A549 (cell line): ENCODE results near the gene C1orf35. TPM values are rescaled to one million over a fixed set of nuclear protein-coding genes. Genes with fewer than 3 reads are reported as not detected.

Source experiments
- ATAC-seq, 2 experiments: fragments of 200-7000 bp in 1 of 2; fragments of >200 bp in 1 of 2; cut with Nextera tagmentation in 1 of 2; cut with Tn5 transposase in 1 of 2; 3 replicates each; pipeline versions ENCODE4 v1.8.0 to v1.9.1; 2018 to 2020; ENCODE audit warnings: mild to moderate bottlenecking in 1 of 2, moderate library complexity in 1 of 2
- CTCF ChIA-PET: fragments of 300-600 bp; sonication (Branson Sonifier 250); formaldehyde crosslinking; extraction: SDS; loops from one replicate; lab custom pipeline; 2021; ENCODE audit warnings: antibody characterized with exemption, inconsistent platforms; lab: Yijun Ruan, JAX
- POLR2A ChIA-PET: fragments of 350-600 bp; formaldehyde crosslinking; extraction: SDS; loops from one replicate; lab custom pipeline; 2021; ENCODE audit warnings: antibody characterized with exemption, inconsistent platforms; lab: Yijun Ruan, JAX
- DNase-seq, 2 experiments: peaks; one replicate each; pipeline versions ENCODE4 v3.0.0 to v3.0.0-alpha.2; 2011 to 2016; ENCODE audit warnings: low read depth in 1 of 2, low spot score in 1 of 2
- FAIRE-seq: peaks from 2 replicates; lab custom pipeline; 2011; peaks lifted over from hg19 to GRCh38; lab: Jason Lieb, UNC
- H3K27ac ChIP-seq, 2 experiments: fragments of >200 bp; sonication (Bioruptor Twin); formaldehyde crosslinking; 3 replicates each; pipeline ENCODE4 v1.5.1; 2016 to 2017
- H3K4me1 ChIP-seq: fragments of >200 bp; sonication (Bioruptor Twin); formaldehyde crosslinking; 3 replicates; pipeline ENCODE4 v1.6.1; 2016
- H3K4me2 ChIP-seq: fragments of >200 bp; sonication (Bioruptor Twin); formaldehyde crosslinking; 3 replicates; pipeline ENCODE4 v1.6.1; 2016
- H3K4me3 ChIP-seq: fragments of >200 bp; sonication (Bioruptor Twin); formaldehyde crosslinking; 3 replicates; pipeline ENCODE4 v1.5.1; 2016
- H3K9me3 ChIP-seq: fragments of >200 bp; sonication (Bioruptor Twin); formaldehyde crosslinking; 3 replicates; pipeline ENCODE4 v1.6.1; 2016
- BHLHE40 ChIP-seq: IDR thresholded peaks from 2 replicates; pipeline ENCODE4 v1.6.1; 2012; ENCODE audit warnings: low read depth, low read length, inconsistent platforms
- CBX2 ChIP-seq: fragments of 200-600 bp; sonication (generic); IDR thresholded peaks from 2 replicates; pipeline ENCODE4 v1.6.1; 2016; ENCODE audit warnings: low read depth, mild to moderate bottlenecking, borderline replicate concordance
- E2F6 ChIP-seq: IDR thresholded peaks from 2 replicates; pipeline ENCODE4 v1.6.1; 2012; ENCODE audit warnings: low read depth, borderline replicate concordance
- ESRRA ChIP-seq: fragments of 150-350 bp; IDR thresholded peaks from 2 replicates; pipeline ENCODE4 v1.6.1; 2014; ENCODE audit warnings: mild to moderate bottlenecking, low read length, borderline replicate concordance
- FOSL2 ChIP-seq, 2 experiments: fragments of 450-650 bp in 1 of 2; fragments of >200 bp in 1 of 2; sonication (Bioruptor Twin) in 1 of 2; formaldehyde crosslinking; IDR thresholded peaks; 2 replicates each; pipeline versions ENCODE4 v1.5.0 to v1.6.1; 2016 to 2020; ENCODE audit warnings: mild to moderate bottlenecking in 1 of 2, moderate library complexity in 1 of 2
- HEYL ChIP-seq: fragments of 250-450 bp; sonication (Bioruptor Pico); IDR thresholded peaks from 2 replicates; pipeline ENCODE4 v1.8.0; 2021; ENCODE audit warnings: mild to moderate bottlenecking, moderate library complexity
- HOXB13 ChIP-seq: fragments of 250-450 bp; sonication (Bioruptor Pico); IDR thresholded peaks from 2 replicates; pipeline ENCODE4 v1.5.0; 2020; ENCODE audit warnings: low read depth, mild to moderate bottlenecking, moderate library complexity
- HOXB5 ChIP-seq: fragments of 250-450 bp; sonication (Bioruptor Pico); IDR thresholded peaks from 2 replicates; pipeline ENCODE4 v1.5.0; 2020; ENCODE audit warnings: mild to moderate bottlenecking, moderate library complexity
- MAFK ChIP-seq: fragments of 450-650 bp; IDR thresholded peaks from 2 replicates; pipeline ENCODE4 v1.6.1; 2014; ENCODE audit not compliant: partially characterized antibody
- NFE2L2 ChIP-seq: fragments of 150-350 bp; conservative IDR thresholded peaks from 2 replicates; pipeline ENCODE4 v1.6.1; 2014; ENCODE audit warnings: low read length
- NR3C1 ChIP-seq: fragments of >200 bp; sonication (Bioruptor Twin); formaldehyde crosslinking; IDR thresholded peaks from 3 replicates; pipeline ENCODE4 v1.6.1; 2017
- RCOR1 ChIP-seq: fragments of 150-350 bp; IDR thresholded peaks from 2 replicates; pipeline ENCODE4 v1.6.1; 2014; ENCODE audit warnings: antibody characterized with exemption, low read length, low read depth
- REST ChIP-seq: fragments of 200-600 bp; sonication (generic); IDR thresholded peaks from 2 replicates; pipeline ENCODE4 v1.6.1; 2016; ENCODE audit warnings: antibody characterized with exemption, mild to moderate bottlenecking, moderate library complexity
- RFX5 ChIP-seq: fragments of 450-650 bp; IDR thresholded peaks from 2 replicates; pipeline ENCODE4 v1.7.1; 2014; ENCODE audit warnings: antibody characterized with exemption, mild to moderate bottlenecking, moderate library complexity
- USF2 ChIP-seq: fragments of 450-650 bp; IDR thresholded peaks from 2 replicates; pipeline ENCODE4 v1.6.1; 2014; ENCODE audit warnings: antibody characterized with exemption
- ZC3H11A ChIP-seq: fragments of 450-650 bp; IDR thresholded peaks from 2 replicates; pipeline ENCODE4 v1.6.1; 2014; ENCODE audit warnings: antibody characterized with exemption, mild to moderate bottlenecking
- ZFP36 ChIP-seq: fragments of 450-650 bp; IDR thresholded peaks from 2 replicates; pipeline ENCODE4 v1.6.1; 2014; ENCODE audit warnings: borderline replicate concordance; ENCODE audit not compliant: partially characterized antibody
- WGBS: methylation state at CpG from one replicate; pipeline ENCODE4 v1.1.6; 2017; ENCODE audit errors: missing lambda C conversion rate; 5-methylcytosine and 5-hydroxymethylcytosine counted together
- polyA plus RNA-seq, 4 experiments: library from polyadenylated mRNA; depleted of rRNA in 3 of 4; stranded (reverse); fragments of >200 nt; fragmentation: RNase III in 1 of 4; extraction: RNeasy Plus Mini Kit Qiagen cat#74134 plus additional on column Dnase treatment in 1 of 4; gene quantifications; 2 replicates in 3 of 4; 3 replicates in 1 of 4; pipeline ENCODE4 v1.2.3, GENCODE V29; 2011 to 2017
- TF ChIP-seq, protein P1 (sequence below): IDR thresholded peaks from 2 replicates; pipeline ENCODE4 v1.6.1; 2012
- TF ChIP-seq, protein P2 (sequence below): fragments of >200 bp; sonication (Bioruptor Twin); formaldehyde crosslinking; IDR thresholded peaks from 3 replicates; pipeline ENCODE4 v1.5.1; 2016
- TF ChIP-seq, protein P3 (sequence below): fragments of >200 bp; sonication (Bioruptor Twin); formaldehyde crosslinking; IDR thresholded peaks from 3 replicates; pipeline ENCODE4 v1.6.1; 2016

The C1orf35 gene
- polyA plus RNA-seq, 2 of the 4 experiments (the other 2 are of a cell fraction), result 9.8 to 28.9 TPM

GRCh38 chr1:228079013-228079412 is 24.1 kb downstream of the C1orf35 start (continued):
- TF ChIP-seq, protein P1, sequence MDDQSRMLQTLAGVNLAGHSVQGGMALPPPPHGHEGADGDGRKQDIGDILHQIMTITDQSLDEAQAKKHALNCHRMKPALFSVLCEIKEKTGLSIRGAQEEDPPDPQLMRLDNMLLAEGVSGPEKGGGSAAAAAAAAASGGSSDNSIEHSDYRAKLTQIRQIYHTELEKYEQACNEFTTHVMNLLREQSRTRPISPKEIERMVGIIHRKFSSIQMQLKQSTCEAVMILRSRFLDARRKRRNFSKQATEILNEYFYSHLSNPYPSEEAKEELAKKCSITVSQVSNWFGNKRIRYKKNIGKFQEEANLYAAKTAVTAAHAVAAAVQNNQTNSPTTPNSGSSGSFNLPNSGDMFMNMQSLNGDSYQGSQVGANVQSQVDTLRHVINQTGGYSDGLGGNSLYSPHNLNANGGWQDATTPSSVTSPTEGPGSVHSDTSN, result no peak
- TF ChIP-seq NR3C1 (no peak), BHLHE40 (no peak), ESRRA (no peak), ZFP36 (no peak), USF2 (no peak)
- TF ChIP-seq, protein P2, sequence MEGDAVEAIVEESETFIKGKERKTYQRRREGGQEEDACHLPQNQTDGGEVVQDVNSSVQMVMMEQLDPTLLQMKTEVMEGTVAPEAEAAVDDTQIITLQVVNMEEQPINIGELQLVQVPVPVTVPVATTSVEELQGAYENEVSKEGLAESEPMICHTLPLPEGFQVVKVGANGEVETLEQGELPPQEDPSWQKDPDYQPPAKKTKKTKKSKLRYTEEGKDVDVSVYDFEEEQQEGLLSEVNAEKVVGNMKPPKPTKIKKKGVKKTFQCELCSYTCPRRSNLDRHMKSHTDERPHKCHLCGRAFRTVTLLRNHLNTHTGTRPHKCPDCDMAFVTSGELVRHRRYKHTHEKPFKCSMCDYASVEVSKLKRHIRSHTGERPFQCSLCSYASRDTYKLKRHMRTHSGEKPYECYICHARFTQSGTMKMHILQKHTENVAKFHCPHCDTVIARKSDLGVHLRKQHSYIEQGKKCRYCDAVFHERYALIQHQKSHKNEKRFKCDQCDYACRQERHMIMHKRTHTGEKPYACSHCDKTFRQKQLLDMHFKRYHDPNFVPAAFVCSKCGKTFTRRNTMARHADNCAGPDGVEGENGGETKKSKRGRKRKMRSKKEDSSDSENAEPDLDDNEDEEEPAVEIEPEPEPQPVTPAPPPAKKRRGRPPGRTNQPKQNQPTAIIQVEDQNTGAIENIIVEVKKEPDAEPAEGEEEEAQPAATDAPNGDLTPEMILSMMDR, result no peak
- TF ChIP-seq, protein P3, sequence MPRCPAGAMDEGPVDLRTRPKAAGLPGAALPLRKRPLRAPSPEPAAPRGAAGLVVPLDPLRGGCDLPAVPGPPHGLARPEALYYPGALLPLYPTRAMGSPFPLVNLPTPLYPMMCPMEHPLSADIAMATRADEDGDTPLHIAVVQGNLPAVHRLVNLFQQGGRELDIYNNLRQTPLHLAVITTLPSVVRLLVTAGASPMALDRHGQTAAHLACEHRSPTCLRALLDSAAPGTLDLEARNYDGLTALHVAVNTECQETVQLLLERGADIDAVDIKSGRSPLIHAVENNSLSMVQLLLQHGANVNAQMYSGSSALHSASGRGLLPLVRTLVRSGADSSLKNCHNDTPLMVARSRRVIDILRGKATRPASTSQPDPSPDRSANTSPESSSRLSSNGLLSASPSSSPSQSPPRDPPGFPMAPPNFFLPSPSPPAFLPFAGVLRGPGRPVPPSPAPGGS, result no peak
- TF ChIP-seq, all 56 proteins: peak for 0

DNA sequence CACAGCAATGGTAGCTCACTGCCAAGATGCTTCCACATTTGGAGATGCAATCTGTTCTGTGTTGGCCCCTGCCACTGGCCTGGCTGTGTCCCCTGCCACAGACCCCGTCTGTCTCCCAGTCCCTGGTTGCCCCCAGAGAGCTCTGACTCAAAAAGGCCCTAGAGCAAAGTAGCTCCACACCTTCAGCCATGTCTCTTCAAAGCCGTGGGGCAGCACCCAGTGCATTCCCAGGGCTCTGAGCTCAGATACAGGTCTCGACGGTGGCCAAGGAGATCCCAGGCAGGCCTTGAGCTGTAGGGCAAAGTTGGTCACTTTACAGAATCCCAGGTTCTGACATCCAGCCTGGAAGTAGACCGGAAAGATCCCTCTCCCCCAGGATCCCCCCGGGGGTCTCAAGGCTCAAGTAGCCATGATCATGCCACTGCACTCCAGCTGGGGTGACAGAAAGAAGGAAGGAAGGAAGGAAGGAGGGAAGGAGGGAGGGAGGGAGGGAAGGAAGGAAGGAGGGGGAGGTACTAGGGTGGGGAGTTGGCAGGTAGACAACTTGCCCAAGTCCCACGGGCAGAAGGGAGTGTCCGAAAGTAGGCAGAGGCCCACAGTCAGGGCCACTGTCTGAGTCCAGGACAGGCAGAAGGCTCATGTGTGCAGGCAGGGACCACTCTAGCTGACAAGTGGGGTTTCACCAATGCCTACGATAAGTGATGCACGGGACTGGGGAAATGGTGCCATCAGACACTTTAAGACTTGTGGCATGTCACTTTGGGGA is 25.4 kb downstream of the C1orf35 start:
- DNase-seq (no peak), FAIRE-seq (no peak), ATAC-seq (no peak)
- CTCF ChIA-PET, result interaction anchor here (0.6 to 2.8 kb wide), 9 partner anchors 17 to 1745 kb away, joined by 3 to 13 read pairs (median 3); no protein-coding TSS in a partner anchor
- 78% methylated on average over 9 of the region's 10 CpGs for WGBS
- peaks cover 6% of the 10 kb centered on the region; the same call in 1 of the 3 replicates for H3K4me1 ChIP-seq
- H3K4me2 ChIP-seq, result no peak overlapping the region
- H3K27ac ChIP-seq, result no peak overlapping the region
- H3K4me3 ChIP-seq, result no peak overlapping the region
- POLR2A ChIA-PET, result no interaction called here
- H3K9me3 ChIP-seq, result no peaks in the 10 kb centered on the region
- TF ChIP-seq HOXB5 (no peak), HEYL (CRISPR knock-in tag) (no peak), ZC3H11A (no peak), MAFK (no peak), REST (no peak), E2F6 (no peak), HOXB13 (CRISPR knock-in tag) (no peak), ESRRA (no peak), RCOR1 (no peak), FOSL2 (IDR thresholded peaks at IDR 0.05) (no peak), FOSL2 (CRISPR knock-in tag; IDR thresholded peaks at IDR 0.05) (no peak), RFX5 (no peak), NFE2L2 (no peak), CBX2 (no peak)
- TF ChIP-seq, protein P2, result no peak
- TF ChIP-seq, protein P1, result no peak
- TF ChIP-seq, all 56 proteins: peak for 0
